Thyroid gland (tissue), 4 donors: Measurements from ENCODE around the gene SIPA1L3.

Source experiments
- CTCF ChIP-seq, 6 experiments: fragments of 200-600 bp in 3 of 6; fragments of 450-650 bp in 3 of 6; sonication (generic) in 3 of 6; IDR thresholded peaks; one replicate each; pipeline ENCODE4 v1.5.1; 2016 to 2019; ENCODE audit warnings: antibody characterized with exemption in 6 of 6, mild to moderate bottlenecking in 2 of 6, inconsistent platforms in 1 of 6, moderate library complexity in 1 of 6
- POLR2A ChIP-seq, 2 donors: fragments of 450-650 bp; IDR thresholded peaks; one replicate each; pipeline ENCODE4 v1.6.1; 2017; ENCODE audit warnings: antibody characterized with exemption in 2 of 2, mild to moderate bottlenecking in 2 of 2, moderate library complexity in 1 of 2

- TF ChIP-seq POLR2A (IDR thresholded peaks at IDR 0.05) (no peak), CTCF (IDR thresholded peaks at IDR 0.05) (no peak)
Measured at GRCh38 chr19:37957176-37957575, 50.2 kb downstream of the SIPA1L3 start.
